Caco-2 (cell line): ENCODE results near the gene SH3BGRL2. TPM values are rescaled to one million over a fixed set of nuclear protein-coding genes. Genes with fewer than 3 reads are reported as not detected.
A peak's percentile ranks its signal among the peaks of the same experiment; 100 is the strongest.

ENCODE experiments used
- BruUV-seq: library from RNA; stranded (reverse); fragments of 400-500 nt; replicated peaks from 2 replicates; lab custom pipeline; 2021; lab: Mats Ljungman, UMichigan
- CTCF ChIA-PET: fragments of 300-600 bp; sonication (Branson Sonifier 250); formaldehyde crosslinking; loops from one replicate; lab custom pipeline; 2022; ENCODE audit warnings: antibody characterized with exemption; lab: Charles Lee
- POLR2A ChIA-PET: fragments of 300-600 bp; sonication (Branson Sonifier 250); formaldehyde crosslinking; loops from one replicate; lab custom pipeline; 2022; ENCODE audit warnings: antibody characterized with exemption; lab: Charles Lee
- DNase-seq, 2 experiments: peaks; one replicate each; pipeline versions ENCODE4 v3.0.0 to v3.0.0-alpha.2; 2020 to 2022
- H3K27me3 ChIP-seq: replicated peaks from 2 replicates; pipeline ENCODE4 v1.6.0; 2011; ENCODE audit warnings: low read length; ENCODE audit not compliant: control insufficient read depth, insufficient read depth
- H3K36me3 ChIP-seq: 2 replicates; pipeline ENCODE4 v1.5.1; 2011; ENCODE audit warnings: low read length; ENCODE audit not compliant: control insufficient read depth, insufficient read depth
- H3K4me1 ChIP-seq: fragments of 250-450 bp; sonication (Bioruptor Pico); 2 replicates; pipeline ENCODE4 v1.5.1; 2020; ENCODE audit warnings: mild to moderate bottlenecking
- H3K4me3 ChIP-seq: 2 replicates; pipeline ENCODE4 v1.5.1; 2011; ENCODE audit warnings: low read depth, mild to moderate bottlenecking, control low read depth, low read length
- H3K9me3 ChIP-seq: fragments of 250-450 bp; sonication (Bioruptor Pico); 2 replicates; pipeline ENCODE4 v1.5.1; 2020; ENCODE audit warnings: mild to moderate bottlenecking, moderate library complexity
- H3K27ac Mint-ChIP-seq: one replicate; pipeline ENCODE4 v1.8.0; 2022; ENCODE audit warnings: mixed read lengths; ENCODE audit not compliant: unreplicated experiment
- H3K27me3 Mint-ChIP-seq: one replicate; pipeline ENCODE4 v1.8.0; 2022; ENCODE audit warnings: mixed read lengths; ENCODE audit not compliant: insufficient read depth, unreplicated experiment
- H3K36me3 Mint-ChIP-seq: one replicate; pipeline ENCODE4 v1.8.0; 2022; ENCODE audit warnings: mild to moderate bottlenecking, mixed read lengths; ENCODE audit not compliant: insufficient read depth, unreplicated experiment
- H3K4me1 Mint-ChIP-seq: one replicate; pipeline ENCODE4 v1.8.0; 2022; ENCODE audit warnings: low read depth, mixed read lengths; ENCODE audit not compliant: unreplicated experiment
- H3K4me3 Mint-ChIP-seq: one replicate; pipeline ENCODE4 v1.8.0; 2022; ENCODE audit warnings: mild to moderate bottlenecking, moderate library complexity, mixed read lengths; ENCODE audit not compliant: unreplicated experiment
- H3K9me3 Mint-ChIP-seq: one replicate; pipeline ENCODE4 v1.8.0; 2022; ENCODE audit warnings: mixed read lengths; ENCODE audit not compliant: unreplicated experiment
- intact Hi-C: fragments of 100-400 bp; cut with micrococcal nuclease; formaldehyde crosslinking; loops from one replicate; pipeline ENCODE4 v1.10.0; 2022; ENCODE audit not compliant: unreplicated experiment
- total RNA-seq: library from RNA; stranded (reverse); gene quantifications from 2 replicates; pipeline ENCODE4 v1.2.3, GENCODE V29; 2022
- TF ChIP-seq, protein P1 (sequence below), 2 experiments: fragments of 200-600 bp in 1 of 2; IDR thresholded peaks; 1 replicate in 1 of 2; 2 replicates in 1 of 2; pipeline versions ENCODE4 v1.5.1 to v1.8.0; 2011 to 2022; ENCODE audit warnings: antibody characterized with exemption in 1 of 2, control low read depth in 1 of 2, inconsistent platforms in 1 of 2, low read depth in 1 of 2, low read length in 1 of 2, mild to moderate bottlenecking in 1 of 2, moderate library complexity in 1 of 2; ENCODE audit not compliant: insufficient read depth in 1 of 2, severe bottlenecking in 1 of 2, unreplicated experiment in 1 of 2

Gene SH3BGRL2
- total RNA-seq, 1 experiment from 2014 or later, result 102 TPM

DNA sequence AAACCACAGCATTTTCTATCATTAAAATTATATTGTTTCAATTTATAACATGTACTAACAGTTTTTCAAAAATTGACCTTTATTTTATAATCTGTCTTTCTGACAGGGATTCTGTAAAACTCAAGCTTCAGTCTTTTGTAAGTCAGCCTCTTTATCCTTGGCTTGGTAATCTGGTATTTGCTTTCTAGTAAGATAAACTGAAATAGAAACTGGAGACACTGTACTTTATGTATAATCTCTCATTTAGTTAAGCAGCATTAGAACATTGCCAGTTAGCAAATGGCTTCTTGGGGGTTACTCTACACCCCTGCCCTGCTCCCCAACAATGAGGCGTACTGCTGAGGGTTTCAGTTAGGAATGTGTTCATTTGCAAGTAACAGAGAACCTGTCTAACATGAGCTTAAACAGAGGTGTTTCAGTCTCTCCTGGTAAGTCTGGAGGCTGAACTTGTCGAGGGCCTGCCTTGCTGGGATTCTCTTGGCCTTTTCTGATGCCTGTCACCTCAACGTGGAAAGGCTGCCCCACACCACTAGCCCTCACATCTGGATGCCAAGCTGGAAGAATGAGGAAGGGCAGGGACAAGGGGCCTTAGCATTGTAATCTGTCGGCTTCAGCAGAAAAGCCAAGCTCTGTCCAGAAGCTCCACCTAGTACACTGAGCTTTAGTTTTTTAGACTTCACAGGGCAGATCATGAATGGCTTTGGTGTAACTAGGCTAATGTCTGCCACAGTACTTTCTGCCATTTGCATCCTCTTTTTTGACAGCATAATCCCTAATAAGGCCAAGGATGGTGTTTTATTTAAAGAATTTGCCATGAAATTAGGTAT, 34.8 kb downstream of the SH3BGRL2 start:
- DNase-seq, result no peak
- TF ChIP-seq, protein P1, sequence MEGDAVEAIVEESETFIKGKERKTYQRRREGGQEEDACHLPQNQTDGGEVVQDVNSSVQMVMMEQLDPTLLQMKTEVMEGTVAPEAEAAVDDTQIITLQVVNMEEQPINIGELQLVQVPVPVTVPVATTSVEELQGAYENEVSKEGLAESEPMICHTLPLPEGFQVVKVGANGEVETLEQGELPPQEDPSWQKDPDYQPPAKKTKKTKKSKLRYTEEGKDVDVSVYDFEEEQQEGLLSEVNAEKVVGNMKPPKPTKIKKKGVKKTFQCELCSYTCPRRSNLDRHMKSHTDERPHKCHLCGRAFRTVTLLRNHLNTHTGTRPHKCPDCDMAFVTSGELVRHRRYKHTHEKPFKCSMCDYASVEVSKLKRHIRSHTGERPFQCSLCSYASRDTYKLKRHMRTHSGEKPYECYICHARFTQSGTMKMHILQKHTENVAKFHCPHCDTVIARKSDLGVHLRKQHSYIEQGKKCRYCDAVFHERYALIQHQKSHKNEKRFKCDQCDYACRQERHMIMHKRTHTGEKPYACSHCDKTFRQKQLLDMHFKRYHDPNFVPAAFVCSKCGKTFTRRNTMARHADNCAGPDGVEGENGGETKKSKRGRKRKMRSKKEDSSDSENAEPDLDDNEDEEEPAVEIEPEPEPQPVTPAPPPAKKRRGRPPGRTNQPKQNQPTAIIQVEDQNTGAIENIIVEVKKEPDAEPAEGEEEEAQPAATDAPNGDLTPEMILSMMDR (IDR thresholded peaks at IDR 0.05; ENCODE audit: insufficient read depth in 1 of 2, low read depth in 1 of 2, low read length in 1 of 2, severe bottlenecking in 1 of 2, unreplicated experiment in 1 of 2), result no peak
- intact Hi-C loops, result no loop called here
- H3K4me3 ChIP-seq, result no peak overlapping the region
- no peak overlapping the region for H3K4me3 Mint-ChIP-seq
- H3K27ac Mint-ChIP-seq, result no peak overlapping the region
- H3K36me3 ChIP-seq, result no peaks in the 10 kb centered on the region; the same call in 1 of the 2 replicates
- H3K36me3 Mint-ChIP-seq, result peaks cover 15% of the 10 kb centered on the region
- H3K4me1 ChIP-seq, result peaks cover 22% of the 10 kb centered on the region
- H3K27me3 Mint-ChIP-seq, result no peaks in the 10 kb centered on the region
- no peaks in the 10 kb centered on the region for H3K9me3 ChIP-seq
- H3K9me3 Mint-ChIP-seq, result peaks cover 18% of the 10 kb centered on the region
- ChIA-PET POLR2A (interaction anchor here (0.6 kb wide), 1 partner anchor 31 kb away, joined by 3 read pairs; no protein-coding TSS in a partner anchor), CTCF (interaction anchor here (1.1 kb wide), 1 partner anchor 11 kb away, joined by 4 read pairs; no protein-coding TSS in a partner anchor)
- no peaks in the 10 kb centered on the region for H3K27me3 ChIP-seq
- H3K4me1 Mint-ChIP-seq, result peaks cover 15% of the 10 kb centered on the region
- no TSS peak for BruUV-seq

- no peak overlapping the region for H3K27ac Mint-ChIP-seq
- H3K36me3 Mint-ChIP-seq, result peaks cover 15% of the 10 kb centered on the region
- Histone ChIP-seq H3K36me3 (no peaks in the 10 kb centered on the region; the same call in 1 of the 2 replicates), H3K4me3 (no peak overlapping the region), H3K4me1 (peaks cover 29% of the 10 kb centered on the region), H3K27me3 (no peaks in the 10 kb centered on the region), H3K9me3 (no peaks in the 10 kb centered on the region)
- no peak overlapping the region for H3K4me3 Mint-ChIP-seq
- intact Hi-C loops, result no loop called here
- TF ChIP-seq, protein P1 (IDR thresholded peaks at IDR 0.05; ENCODE audit: insufficient read depth in 1 of 2, low read depth in 1 of 2, low read length in 1 of 2, severe bottlenecking in 1 of 2, unreplicated experiment in 1 of 2), result no peak
- no peak for DNase-seq
- POLR2A ChIA-PET, result no interaction called here
- H3K27me3 Mint-ChIP-seq, result no peaks in the 10 kb centered on the region
- peaks cover 20% of the 10 kb centered on the region for H3K4me1 Mint-ChIP-seq
- no TSS peak for BruUV-seq
- H3K9me3 Mint-ChIP-seq, result peaks cover 16% of the 10 kb centered on the region
- CTCF ChIA-PET, result no interaction called here
These were observed 35.5 kb downstream of the SH3BGRL2 start for GRCh38 chr6:79666634-79667033.

- TF ChIP-seq, protein P1 (IDR thresholded peaks at IDR 0.05; ENCODE audit: insufficient read depth in 1 of 2, low read depth in 1 of 2, low read length in 1 of 2, severe bottlenecking in 1 of 2, unreplicated experiment in 1 of 2), result no peak
- no peak for DNase-seq
- Mint-ChIP-seq H3K4me1 (peaks cover 37% of the 10 kb centered on the region), H3K27me3 (no peaks in the 10 kb centered on the region), H3K9me3 (no peaks in the 10 kb centered on the region), H3K36me3 (peaks cover 26% of the 10 kb centered on the region), H3K4me3 (no peak overlapping the region), H3K27ac (peak overlapping the region; percentile 55)
- no peaks in the 10 kb centered on the region for H3K27me3 ChIP-seq
- H3K9me3 ChIP-seq, result no peaks in the 10 kb centered on the region
- H3K4me1 ChIP-seq, result peaks cover 42% of the 10 kb centered on the region
- ChIA-PET CTCF (no interaction called here), POLR2A (no interaction called here)
- no TSS peak for BruUV-seq
- no peaks in the 10 kb centered on the region; the same call in 1 of the 2 replicates for H3K36me3 ChIP-seq
- intact Hi-C loops, result no loop called here
- H3K4me3 ChIP-seq, result no peak overlapping the region
These were observed 37.3 kb downstream of the SH3BGRL2 start for GRCh38 chr6:79668381-79668780.
